Measurements from ENCODE around the gene CTTN.
"Not testable (repeated sequence)": the region's sequence is repeated elsewhere in the genome, so short reads cannot be mapped to it uniquely, and the experiment has no call there.

CTTN gene

GRCh38 chr11:70429724-70430521 is 31.6 kb downstream of the CTTN start:
- DNase-seq = no peak

GRCh38 chr11:70430671-70431574 is 32.6 kb downstream of the CTTN start:
- DNase-seq = no peak

GRCh38 chr11:70431611-70432010 is 33.3 kb downstream of the CTTN start:
- DNase-seq = no peak

GRCh38 chr11:70432065-70432464 is 33.7 kb downstream of the CTTN start:
- no peak for DNase-seq

- DNase-seq = no peak
Measured at GRCh38 chr11:70432580-70432979, 34.3 kb downstream of the CTTN start.

- no peak for DNase-seq
Measured at GRCh38 chr11:70433038-70433437, 34.7 kb downstream of the CTTN start.

GRCh38 chr11:70433526-70433925 is 35.2 kb downstream of the CTTN start:
- DNase-seq = no peak

GRCh38 chr11:70433966-70434812 is 35.9 kb downstream of the CTTN start:
- no peak for DNase-seq

- no peak for DNase-seq
Measured at GRCh38 chr11:70434813-70435278, 36.5 kb downstream of the CTTN start.

GRCh38 chr11:70435361-70435760 is 37.0 kb downstream of the CTTN start:
- no peak for DNase-seq

GRCh38 chr11:70435765-70436500 is 37.6 kb downstream of the CTTN start:
- DNase-seq = no peak

- no peak for DNase-seq
Measured at GRCh38 chr11:70436501-70436860, 38.2 kb downstream of the CTTN start.

GRCh38 chr11:70437111-70437784 is 38.9 kb downstream of the CTTN start:
- no peak for DNase-seq

- no peak for DNase-seq
Measured at GRCh38 chr11:70440206-70440605, 41.9 kb downstream of the CTTN start.

- no peak for DNase-seq
Measured at GRCh38 chr11:70443773-70444030, 45.4 kb downstream of the CTTN start.

GRCh38 chr11:70445091-70445490 is 46.8 kb downstream of the CTTN start:
- DNase-seq = no peak

- DNase-seq = no peak
Measured at GRCh38 chr11:70445605-70446004, 47.3 kb downstream of the CTTN start.

- DNase-seq = no peak
Measured at GRCh38 chr11:70448983-70449567, 50.7 kb downstream of the CTTN start.

- no peak for DNase-seq
Measured at GRCh38 chr11:70454197-70454767, 56.0 kb downstream of the CTTN start.

GRCh38 chr11:70454811-70455210 is 56.5 kb downstream of the CTTN start:
- DNase-seq = not testable (repeated sequence)

GRCh38 chr11:70455354-70455753 is 57.0 kb downstream of the CTTN start:
- no peak for DNase-seq
